Measurements from ENCODE around the gene PCDH9. TPM values are rescaled to one million over a fixed set of nuclear protein-coding genes. Genes with fewer than 3 reads are reported as not detected.

Gene PCDH9
- total RNA-seq, 1 donor from 2014 or later: 29.7 TPM

GRCh38 chr13:66759919-66760318 lies 470.2 kb downstream of the PCDH9 start:
- DNase-seq (ENCODE audit: low spot score in 2 of 2, unreplicated experiment in 2 of 2): no peak
- Mint-ChIP-seq H3K27me3 (ENCODE audit: low read depth) (no peaks in the 10 kb centered on the region), H3K4me3 (no peak overlapping the region), H3K27ac (no peak overlapping the region), H3K9me3 (peaks cover 43% of the 10 kb centered on the region), H3K36me3 (peaks cover 14% of the 10 kb centered on the region), H3K4me1 (no peaks in the 10 kb centered on the region)
- TF ChIP-seq, protein P1, sequence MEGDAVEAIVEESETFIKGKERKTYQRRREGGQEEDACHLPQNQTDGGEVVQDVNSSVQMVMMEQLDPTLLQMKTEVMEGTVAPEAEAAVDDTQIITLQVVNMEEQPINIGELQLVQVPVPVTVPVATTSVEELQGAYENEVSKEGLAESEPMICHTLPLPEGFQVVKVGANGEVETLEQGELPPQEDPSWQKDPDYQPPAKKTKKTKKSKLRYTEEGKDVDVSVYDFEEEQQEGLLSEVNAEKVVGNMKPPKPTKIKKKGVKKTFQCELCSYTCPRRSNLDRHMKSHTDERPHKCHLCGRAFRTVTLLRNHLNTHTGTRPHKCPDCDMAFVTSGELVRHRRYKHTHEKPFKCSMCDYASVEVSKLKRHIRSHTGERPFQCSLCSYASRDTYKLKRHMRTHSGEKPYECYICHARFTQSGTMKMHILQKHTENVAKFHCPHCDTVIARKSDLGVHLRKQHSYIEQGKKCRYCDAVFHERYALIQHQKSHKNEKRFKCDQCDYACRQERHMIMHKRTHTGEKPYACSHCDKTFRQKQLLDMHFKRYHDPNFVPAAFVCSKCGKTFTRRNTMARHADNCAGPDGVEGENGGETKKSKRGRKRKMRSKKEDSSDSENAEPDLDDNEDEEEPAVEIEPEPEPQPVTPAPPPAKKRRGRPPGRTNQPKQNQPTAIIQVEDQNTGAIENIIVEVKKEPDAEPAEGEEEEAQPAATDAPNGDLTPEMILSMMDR (IDR thresholded peaks at IDR 0.05; ENCODE audit: unreplicated experiment): no peak

DNA sequence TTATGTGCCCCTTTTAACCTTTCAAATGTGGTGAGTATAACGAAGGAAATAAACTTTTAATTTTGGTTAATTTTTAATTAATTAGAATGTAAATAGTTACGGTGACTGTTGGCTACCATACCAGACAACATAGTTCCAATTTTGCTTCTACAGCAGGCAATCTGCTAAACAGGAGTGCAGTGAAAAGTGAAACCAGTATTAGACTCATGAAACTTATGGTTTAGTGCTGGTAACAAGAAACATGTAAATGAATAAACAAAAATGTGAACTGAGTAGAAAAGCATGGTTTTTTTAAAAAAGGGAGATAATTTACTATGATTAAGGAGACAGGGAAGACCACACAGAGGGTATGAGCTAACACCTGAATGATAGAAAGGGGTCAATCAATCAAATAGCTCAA lies 478.4 kb downstream of the PCDH9 start:
- TF ChIP-seq, protein P1 (IDR thresholded peaks at IDR 0.05; ENCODE audit: unreplicated experiment): no peak
- no peaks in the 10 kb centered on the region for H3K36me3 Mint-ChIP-seq
- H3K27ac Mint-ChIP-seq: no peak overlapping the region
- H3K4me1 Mint-ChIP-seq: peaks cover 2% of the 10 kb centered on the region
- no peak overlapping the region for H3K4me3 Mint-ChIP-seq
- H3K9me3 Mint-ChIP-seq: peaks cover 6% of the 10 kb centered on the region
- no peaks in the 10 kb centered on the region for H3K27me3 Mint-ChIP-seq (ENCODE audit: low read depth)
- DNase-seq (ENCODE audit: low spot score in 2 of 2, unreplicated experiment in 2 of 2): no peak

DNA sequence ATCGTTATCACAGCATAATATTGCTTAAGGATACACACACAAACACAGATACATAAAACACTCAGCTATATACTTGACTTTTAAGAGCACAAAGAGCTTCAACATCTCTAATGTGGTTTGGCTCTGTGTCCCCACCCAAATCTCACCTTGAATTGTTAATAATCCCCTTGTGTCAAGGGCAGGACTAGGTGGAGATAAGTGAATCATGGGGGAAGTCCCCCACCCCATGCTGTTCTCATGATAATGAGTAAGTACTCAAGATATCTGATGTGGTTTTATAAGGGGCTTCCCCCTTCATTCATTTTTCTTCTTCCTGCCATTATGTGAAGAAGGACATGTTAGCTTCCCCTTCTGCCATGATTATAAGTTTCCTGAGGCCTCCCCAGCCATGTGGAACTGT lies 481.4 kb downstream of the PCDH9 start:
- H3K4me3 Mint-ChIP-seq: no peak overlapping the region
- H3K36me3 Mint-ChIP-seq: no peaks in the 10 kb centered on the region
- TF ChIP-seq, protein P1 (IDR thresholded peaks at IDR 0.05; ENCODE audit: unreplicated experiment): no peak
- H3K9me3 Mint-ChIP-seq: peaks cover 6% of the 10 kb centered on the region
- no peak for DNase-seq (ENCODE audit: low spot score in 2 of 2, unreplicated experiment in 2 of 2)
- peaks cover 4% of the 10 kb centered on the region for H3K4me1 Mint-ChIP-seq
- no peak overlapping the region for H3K27ac Mint-ChIP-seq
- no peaks in the 10 kb centered on the region for H3K27me3 Mint-ChIP-seq (ENCODE audit: low read depth)

GRCh38 chr13:66745307-66745706 lies 484.8 kb downstream of the PCDH9 start:
- Mint-ChIP-seq H3K27me3 (ENCODE audit: low read depth) (no peaks in the 10 kb centered on the region), H3K4me1 (peaks cover 2% of the 10 kb centered on the region), H3K27ac (no peak overlapping the region), H3K4me3 (no peak overlapping the region), H3K9me3 (peaks cover 6% of the 10 kb centered on the region), H3K36me3 (no peaks in the 10 kb centered on the region)
- TF ChIP-seq, protein P1 (IDR thresholded peaks at IDR 0.05; ENCODE audit: unreplicated experiment): no peak
- no peak for DNase-seq (ENCODE audit: low spot score in 2 of 2, unreplicated experiment in 2 of 2)

- no peaks in the 10 kb centered on the region for H3K36me3 Mint-ChIP-seq
- no peaks in the 10 kb centered on the region for H3K27me3 Mint-ChIP-seq (ENCODE audit: low read depth)
- DNase-seq (ENCODE audit: low spot score in 2 of 2, unreplicated experiment in 2 of 2): no peak
- no peak overlapping the region for H3K4me3 Mint-ChIP-seq
- TF ChIP-seq, protein P1 (IDR thresholded peaks at IDR 0.05; ENCODE audit: unreplicated experiment): no peak
- H3K27ac Mint-ChIP-seq: no peak overlapping the region
- H3K9me3 Mint-ChIP-seq: peaks cover 2% of the 10 kb centered on the region
- no peaks in the 10 kb centered on the region for H3K4me1 Mint-ChIP-seq
These were observed 506.6 kb downstream of the PCDH9 start for GRCh38 chr13:66723576-66723975.

DNA sequence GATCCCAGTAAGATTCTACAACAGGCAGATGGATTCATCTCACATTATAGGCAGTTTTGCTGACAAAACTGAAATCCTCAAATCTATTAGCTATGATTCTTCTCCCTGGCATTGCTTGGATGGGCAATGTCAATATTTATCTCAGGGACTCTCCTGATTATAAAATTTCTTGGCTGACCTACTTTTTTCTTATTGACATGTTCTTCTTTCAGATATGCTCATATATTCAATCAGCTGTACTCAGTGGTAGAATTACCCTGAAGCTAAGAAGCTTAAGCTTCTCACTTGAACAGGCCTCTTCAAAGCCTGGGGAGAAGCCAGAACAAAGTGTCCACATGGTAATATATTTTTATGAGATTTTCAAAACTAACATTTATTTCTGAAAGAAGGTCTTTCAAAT lies 513.6 kb downstream of the PCDH9 start:
- Mint-ChIP-seq H3K4me1 (no peaks in the 10 kb centered on the region), H3K9me3 (no peaks in the 10 kb centered on the region), H3K27me3 (ENCODE audit: low read depth) (no peaks in the 10 kb centered on the region), H3K4me3 (no peak overlapping the region), H3K27ac (no peak overlapping the region), H3K36me3 (no peaks in the 10 kb centered on the region)
- DNase-seq (ENCODE audit: low spot score in 2 of 2, unreplicated experiment in 2 of 2): no peak
- TF ChIP-seq, protein P1 (IDR thresholded peaks at IDR 0.05; ENCODE audit: unreplicated experiment): no peak
